ELR (cell line): ENCODE results near the gene DRGX.

Source experiments
- DNase-seq: peaks from one replicate; pipeline ENCODE4 v3.0.0-alpha.2; 2015; ENCODE audit warnings: low read depth

Gene DRGX

DNA sequence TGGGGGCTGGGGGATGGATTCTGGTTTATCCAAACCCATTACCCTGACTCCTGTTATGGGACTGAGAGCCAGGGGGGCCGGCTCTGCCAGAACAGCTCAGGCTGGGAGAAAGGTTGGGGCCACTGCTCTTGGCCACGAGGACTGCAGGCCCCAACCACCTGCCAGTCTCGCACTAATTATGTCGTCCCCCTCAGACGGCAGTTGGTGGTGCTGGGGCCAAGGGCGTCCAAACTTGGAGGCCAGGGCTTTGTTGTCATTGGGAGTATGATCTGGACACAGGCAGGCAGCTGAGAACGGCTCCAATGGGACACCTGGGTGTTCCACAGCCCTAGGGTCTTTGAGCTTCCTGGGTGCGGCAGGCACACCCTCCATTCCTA is 34.7 kb downstream of the DRGX start:
- DNase-seq: no peak

GRCh38 chr10:49360271-49361177 is 35.4 kb downstream of the DRGX start:
- peak; percentile 14 for DNase-seq

DNA sequence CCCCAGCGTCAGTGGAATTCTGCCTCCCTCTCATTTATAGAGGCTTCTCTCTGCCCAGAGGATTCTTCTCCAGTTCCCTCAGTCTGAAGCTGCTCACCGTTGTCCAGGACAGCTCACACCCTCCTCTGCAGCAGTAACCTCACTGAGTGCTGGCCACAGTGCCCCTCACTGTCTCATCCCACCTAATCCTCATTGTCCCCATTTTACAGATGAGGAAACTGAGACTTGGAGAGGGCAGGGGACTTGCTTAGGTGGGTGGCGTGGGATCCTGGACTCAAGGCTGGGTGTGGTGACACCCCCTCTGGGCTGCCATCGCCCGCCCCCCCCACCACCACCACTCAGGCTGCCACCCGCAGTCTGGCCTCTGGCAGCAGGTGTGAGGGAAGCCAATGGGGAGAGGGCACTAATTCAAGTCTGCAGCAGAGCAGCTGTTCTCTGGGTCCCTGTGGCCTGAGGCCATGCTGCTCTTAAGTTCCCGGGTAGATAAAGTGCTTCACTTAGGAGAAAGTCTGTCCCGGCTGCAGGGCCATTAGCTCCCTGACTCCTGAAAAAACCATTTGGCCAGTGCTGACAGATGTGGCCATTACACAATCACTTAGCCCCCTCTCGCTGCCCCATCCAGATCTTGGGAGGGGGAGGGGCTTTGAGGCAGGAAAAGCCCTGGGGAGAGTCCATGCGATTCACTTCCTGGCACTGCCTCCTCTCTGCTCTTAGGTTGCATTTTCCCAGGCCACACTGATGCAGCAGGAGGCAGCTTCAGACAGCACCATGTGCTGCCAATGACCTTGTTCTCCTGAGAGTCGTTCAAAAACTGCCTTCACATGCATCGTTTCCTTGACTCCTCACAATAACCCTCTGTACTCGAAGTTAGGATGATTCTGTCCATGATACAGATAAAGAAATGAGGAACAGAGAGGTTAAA is 36.3 kb downstream of the DRGX start:
- peak; percentile 35 for DNase-seq

- DNase-seq: no peak
Measured at GRCh38 chr10:49357910-49358309, 38.0 kb downstream of the DRGX start.

DNA sequence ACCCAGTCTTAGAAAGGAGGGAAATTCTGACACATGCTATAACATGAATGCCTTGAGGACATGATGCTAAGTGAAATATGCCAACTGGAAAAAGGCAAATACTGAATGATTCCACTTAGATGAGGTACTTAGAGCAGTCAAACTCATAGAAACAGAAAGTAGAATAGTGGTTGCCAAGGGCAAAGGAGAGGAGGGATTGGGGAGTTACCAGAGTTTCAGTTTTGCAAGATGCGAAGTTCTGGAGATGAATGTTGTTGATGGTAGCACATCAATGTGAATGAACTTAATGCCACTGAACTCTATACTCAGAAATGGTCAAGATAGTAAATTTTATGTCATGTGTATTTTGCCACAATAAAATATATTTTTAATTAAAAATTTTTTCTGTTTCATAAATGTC is 38.9 kb downstream of the DRGX start:
- no peak for DNase-seq

DNA sequence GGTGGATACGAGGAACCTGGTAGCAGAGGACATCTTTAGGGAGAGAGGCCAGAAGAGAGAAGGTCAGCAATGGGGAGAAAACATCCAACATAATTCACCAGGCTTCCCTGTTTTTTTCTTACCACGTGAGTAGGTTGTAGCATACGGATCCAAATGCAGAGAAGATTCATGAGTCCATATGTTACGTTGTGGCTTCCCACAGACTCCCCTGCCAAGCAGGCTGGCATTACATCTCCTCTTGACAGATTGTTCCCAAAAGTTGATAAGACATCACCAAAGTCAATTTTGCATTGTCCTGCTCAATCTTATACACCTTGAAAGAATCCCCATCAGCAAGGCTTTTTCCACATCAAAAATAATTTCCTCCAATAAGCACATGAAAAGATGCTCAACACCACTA is 39.7 kb downstream of the DRGX start:
- DNase-seq: no peak

DNA sequence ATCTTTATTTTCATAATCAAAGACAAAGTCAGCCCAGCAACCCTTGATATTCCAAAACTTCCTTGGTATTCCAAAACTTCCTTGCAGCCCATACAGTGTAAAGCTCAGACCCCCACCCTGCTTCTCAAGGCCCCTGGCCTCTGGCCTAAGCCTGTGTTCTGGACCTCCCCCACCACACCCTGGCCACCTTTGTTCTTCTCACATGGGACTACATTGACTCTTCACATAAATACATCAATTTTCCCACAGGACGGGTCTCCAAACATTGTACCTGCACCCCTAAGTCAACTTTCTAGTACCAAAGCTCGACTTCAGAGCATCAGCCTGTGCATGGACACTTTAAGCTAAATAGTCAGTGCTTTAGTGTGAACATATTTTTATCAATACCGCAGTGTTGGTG is 40.7 kb downstream of the DRGX start:
- DNase-seq: no peak

GRCh38 chr10:49354593-49354992 is 41.3 kb downstream of the DRGX start:
- no peak for DNase-seq

DNA sequence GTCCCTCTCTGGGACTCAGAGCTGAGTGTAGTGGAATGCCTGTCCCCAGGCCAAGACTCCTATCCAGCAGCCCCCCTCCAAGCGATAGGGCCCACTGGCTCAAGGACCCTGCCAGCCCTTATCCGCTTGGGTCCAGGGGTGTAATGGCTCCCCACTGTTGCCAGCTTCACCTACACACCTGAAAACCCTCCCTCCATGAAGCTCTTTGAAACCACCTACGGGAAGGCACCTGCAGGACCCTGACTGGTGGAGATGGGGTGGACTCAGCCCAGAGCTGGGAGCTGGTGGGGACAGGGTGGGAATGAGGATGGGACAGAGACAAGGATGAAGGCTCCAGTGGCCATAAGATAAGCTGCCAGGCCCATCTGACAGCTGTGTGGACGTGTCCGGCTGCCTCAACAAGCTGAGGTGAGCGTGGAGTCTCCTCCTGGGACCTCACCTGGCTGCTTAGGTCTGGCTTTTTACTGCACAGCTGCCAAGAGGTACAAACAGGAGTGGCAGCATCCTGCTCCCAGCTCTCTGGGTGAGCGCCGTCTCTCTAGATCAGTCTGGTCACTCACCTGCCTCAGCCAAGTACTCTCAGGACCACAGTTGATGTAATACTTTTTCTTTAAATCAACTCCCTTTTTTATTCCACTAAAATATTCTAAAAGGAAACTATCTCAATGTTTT is 41.9 kb downstream of the DRGX start:
- DNase-seq: no peak

DNA sequence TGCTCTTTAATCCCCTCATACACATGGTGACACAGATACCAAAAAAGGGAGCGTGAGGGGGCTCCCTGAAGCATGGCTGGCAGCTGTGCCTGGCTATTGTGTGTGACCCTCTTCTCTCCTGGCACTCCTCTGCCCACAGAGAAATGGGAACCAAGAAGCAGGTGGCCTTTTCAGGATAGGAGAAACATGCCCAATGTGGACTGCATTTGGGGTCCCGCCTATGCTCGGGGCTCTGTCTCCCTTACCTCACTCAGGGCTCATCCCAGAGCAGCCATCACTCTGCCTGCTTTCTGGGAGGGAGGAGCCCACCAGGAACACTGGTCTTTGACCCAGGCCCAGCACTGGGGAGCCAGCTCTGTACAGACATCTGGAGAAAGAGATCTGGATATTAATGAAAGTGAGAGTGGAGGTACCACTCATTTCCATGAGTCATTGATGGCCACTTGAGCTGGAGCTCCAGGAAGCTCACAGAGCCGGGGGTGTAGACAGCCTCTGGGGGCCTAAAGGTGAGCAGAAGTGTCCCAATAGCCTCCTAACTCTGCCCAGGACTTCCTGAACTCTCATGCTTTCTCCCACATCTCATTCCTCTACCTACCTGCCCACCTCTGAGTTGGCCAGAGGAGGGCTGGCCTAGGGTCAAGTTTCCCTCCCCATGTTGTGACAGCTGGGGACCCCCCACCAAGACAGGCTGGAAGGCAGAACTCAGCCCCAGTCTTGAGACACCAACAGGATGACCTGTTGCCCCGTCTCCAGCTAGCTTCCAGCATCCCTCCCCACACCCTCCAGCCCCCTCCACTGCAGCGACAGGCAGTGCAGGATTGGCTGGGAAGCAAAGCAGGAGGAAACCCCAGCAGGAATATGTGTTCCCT is 42.6 kb downstream of the DRGX start:
- DNase-seq: no peak

- DNase-seq: no peak
Measured at GRCh38 chr10:49352323-49352722, 43.6 kb downstream of the DRGX start.

GRCh38 chr10:49351669-49352068 is 44.2 kb downstream of the DRGX start:
- no peak for DNase-seq

GRCh38 chr10:49350846-49351532 is 44.9 kb downstream of the DRGX start:
- DNase-seq: no peak

DNA sequence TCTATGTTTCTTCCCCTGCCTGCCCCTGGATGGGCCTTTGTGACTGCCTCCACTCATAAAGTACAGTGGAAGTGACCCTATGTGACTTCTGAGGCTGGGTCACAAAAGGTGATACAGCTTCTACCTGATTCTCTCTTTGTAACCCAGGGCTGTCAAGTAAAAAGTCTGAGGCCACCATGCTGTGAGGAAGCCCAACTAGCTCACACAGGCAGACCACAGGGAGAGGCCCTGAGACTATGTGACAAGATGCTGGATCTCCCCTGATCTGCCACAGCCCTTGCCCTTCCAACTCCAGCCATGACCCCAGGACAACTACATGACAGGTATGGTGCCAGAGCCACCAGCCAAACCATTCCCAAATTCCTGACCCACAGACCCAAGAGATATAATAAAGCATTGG is 45.8 kb downstream of the DRGX start:
- no peak for DNase-seq

DNA sequence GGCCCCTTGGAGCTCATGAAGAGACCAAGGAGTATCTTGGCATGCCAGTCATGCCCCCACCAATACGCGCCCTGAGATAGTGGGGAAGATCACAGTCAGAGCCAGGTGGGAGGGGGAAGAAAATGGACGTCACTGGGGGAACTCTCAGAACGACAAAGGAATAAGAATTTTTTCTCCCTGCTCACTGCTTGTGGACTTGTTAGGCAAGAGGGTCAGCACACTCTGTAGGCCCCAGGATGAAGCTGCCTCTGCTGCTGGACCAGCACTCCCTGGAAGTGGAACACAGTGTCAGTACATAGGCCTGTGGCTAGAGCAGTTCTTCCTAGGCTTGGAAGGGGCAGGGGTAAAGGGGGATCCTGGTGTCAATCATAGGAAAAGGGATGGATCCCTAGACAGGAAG is 46.5 kb downstream of the DRGX start:
- DNase-seq: no peak

DNA sequence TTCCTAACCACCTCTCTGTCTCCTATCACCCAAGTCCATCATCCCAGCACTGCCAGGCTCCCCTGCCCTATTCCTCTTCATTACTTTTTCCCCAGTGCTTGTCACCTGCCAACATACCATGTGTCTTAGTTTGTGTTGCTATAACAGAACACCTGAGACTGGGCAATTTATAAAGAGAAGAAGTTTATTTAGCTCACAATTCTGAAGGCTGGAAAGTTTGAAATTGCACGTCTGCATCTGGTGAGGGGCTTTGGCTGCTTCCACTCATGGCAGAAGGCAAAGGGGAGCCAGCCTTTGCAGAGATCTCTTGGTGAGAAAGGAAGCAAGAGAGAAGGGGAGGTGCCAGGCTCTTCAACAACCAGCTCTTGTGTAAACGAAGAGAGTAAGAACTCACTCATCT is 47.3 kb downstream of the DRGX start:
- DNase-seq: no peak

- no peak for DNase-seq
Measured at GRCh38 chr10:49347827-49348226, 48.1 kb downstream of the DRGX start.

DNA sequence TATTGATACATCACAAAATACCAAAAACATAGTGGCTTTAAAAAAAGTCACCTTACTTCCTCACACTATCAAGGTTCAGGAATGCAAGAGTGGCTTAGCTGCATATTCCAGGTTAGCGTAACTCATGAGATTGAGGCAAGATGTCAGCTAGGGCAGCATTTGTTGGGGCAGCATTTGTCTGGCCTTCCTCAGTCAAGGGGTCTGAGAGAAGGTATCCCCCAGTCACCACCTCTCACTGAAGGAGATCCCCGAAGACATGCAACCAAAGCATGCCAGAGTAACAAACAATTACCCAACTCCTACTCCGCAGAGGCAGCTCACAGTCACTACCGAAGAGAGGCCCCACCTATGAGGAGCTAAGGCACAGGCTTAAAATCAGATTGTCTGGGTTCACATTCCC is 48.5 kb downstream of the DRGX start:
- no peak for DNase-seq

GRCh38 chr10:49344840-49345239 is 51.0 kb downstream of the DRGX start:
- DNase-seq: no peak

- no peak for DNase-seq
Measured at GRCh38 chr10:49338604-49339003, 57.3 kb downstream of the DRGX start.
